ENCODE measurements around the gene ADAP1.

Gene ADAP1

GRCh38 chr7:894164-894867 is 60.2 kb downstream of the ADAP1 start:
- no peak for DNase-seq (ENCODE audit: low read depth)

GRCh38 chr7:893686-894085 is 60.8 kb downstream of the ADAP1 start:
- no peak for DNase-seq (ENCODE audit: low read depth)

GRCh38 chr7:892648-893593 is 61.6 kb downstream of the ADAP1 start:
- DNase-seq (ENCODE audit: low read depth) = no peak

GRCh38 chr7:891805-892204 is 62.7 kb downstream of the ADAP1 start:
- no peak for DNase-seq (ENCODE audit: low read depth)

- no peak for DNase-seq (ENCODE audit: low read depth)
These were observed 63.2 kb downstream of the ADAP1 start for GRCh38 chr7:891291-891690.

- no peak for DNase-seq (ENCODE audit: low read depth)
These were observed 63.6 kb downstream of the ADAP1 start for GRCh38 chr7:890868-891267.

- DNase-seq (ENCODE audit: low read depth) = no peak
These were observed 65.1 kb downstream of the ADAP1 start for GRCh38 chr7:889391-889790.

- no peak for DNase-seq (ENCODE audit: low read depth)
These were observed 65.5 kb downstream of the ADAP1 start for GRCh38 chr7:889025-889390.

GRCh38 chr7:888081-889024 is 66.1 kb downstream of the ADAP1 start:
- no peak for DNase-seq (ENCODE audit: low read depth)

- no peak for DNase-seq (ENCODE audit: low read depth)
These were observed 67.0 kb downstream of the ADAP1 start for GRCh38 chr7:887488-887820.

GRCh38 chr7:886626-887487 is 67.6 kb downstream of the ADAP1 start:
- DNase-seq (ENCODE audit: low read depth) = no peak

GRCh38 chr7:885893-886625 is 68.4 kb downstream of the ADAP1 start:
- DNase-seq (ENCODE audit: low read depth) = no peak

GRCh38 chr7:885261-885892 is 69.1 kb downstream of the ADAP1 start:
- DNase-seq (ENCODE audit: low read depth) = no peak

GRCh38 chr7:884191-885003 is 70.1 kb downstream of the ADAP1 start:
- DNase-seq (ENCODE audit: low read depth) = no peak

- DNase-seq (ENCODE audit: low read depth) = no peak
These were observed 71.1 kb downstream of the ADAP1 start for GRCh38 chr7:883055-884021.

- no peak for DNase-seq (ENCODE audit: low read depth)
These were observed 72.0 kb downstream of the ADAP1 start for GRCh38 chr7:882336-883035.

- no peak for DNase-seq (ENCODE audit: low read depth)
These were observed 72.8 kb downstream of the ADAP1 start for GRCh38 chr7:881441-882234.

Measured in stimulated activated CD8-positive, alpha-beta memory T cell treated with anti-CD3 and anti-CD28 coated beads, Interleukin-15, amount 100 ng/mL, for 24 hours (primary cell).